HEK293 (cell line): ENCODE measurements around the gene APOB.

Source experiments
- CTCF ChIA-PET: fragments of 350-600 bp; formaldehyde crosslinking; extraction: SDS; loops from one replicate; lab custom pipeline; 2021; ENCODE audit warnings: antibody characterized with exemption; lab: Yijun Ruan, JAX
- POLR2A ChIA-PET: fragments of 300-600 bp; formaldehyde crosslinking; extraction: SDS; loops from one replicate; lab custom pipeline; 2020; ENCODE audit warnings: antibody characterized with exemption, inconsistent platforms; lab: Yijun Ruan, JAX
- H3K27ac ChIP-seq: fragments of 200-500 bp; sonication (Bioruptor generic); 2 replicates; pipeline ENCODE4 v1.5.1; 2014; ENCODE audit warnings: low read depth, low read length, control low read depth, inconsistent platforms; ENCODE audit errors: extremely low read depth
- H3K36me3 ChIP-seq, 2 experiments: fragments of 200-500 bp in 1 of 2; sonication (Bioruptor generic) in 1 of 2; 1 replicate in 1 of 2; 2 replicates in 1 of 2; pipeline ENCODE4 v1.5.1; 2014 to 2017; ENCODE audit warnings: inconsistent platforms in 2 of 2, low read length in 2 of 2; ENCODE audit not compliant: control insufficient read depth in 2 of 2, insufficient read depth in 1 of 2
- H3K4me1 ChIP-seq: fragments of 200-500 bp; sonication (Bioruptor generic); 2 replicates; pipeline ENCODE4 v1.5.1; 2014; ENCODE audit warnings: mild to moderate bottlenecking, low read length, inconsistent platforms; ENCODE audit not compliant: control insufficient read depth, insufficient read depth
- H3K4me3 ChIP-seq: 2 replicates; pipeline ENCODE4 v1.5.1; 2011; ENCODE audit warnings: low read depth, mild to moderate bottlenecking, control low read depth, low read length, moderate library complexity
- H3K9me3 ChIP-seq: fragments of 200-500 bp; sonication (Bioruptor generic); 2 replicates; pipeline ENCODE4 v1.5.1; 2014; ENCODE audit warnings: low read depth, low read length, inconsistent platforms; ENCODE audit not compliant: control insufficient read depth, insufficient read depth
- BCL11B ChIP-seq: fragments of 450-650 bp; formaldehyde crosslinking; IDR thresholded peaks from 2 replicates; pipeline ENCODE4 v1.5.1; 2016; ENCODE audit warnings: low read depth, missing biosample characterization, missing genetic modification characterization
- BCL6B ChIP-seq: fragments of 450-650 bp; formaldehyde crosslinking; IDR thresholded peaks from 2 replicates; pipeline ENCODE4 v1.5.1; 2017; ENCODE audit warnings: missing biosample characterization, missing genetic modification characterization
- HOXD13 ChIP-seq: sonication (generic); formaldehyde crosslinking; IDR thresholded peaks from 2 replicates; pipeline ENCODE4 v1.8.0; 2022; ENCODE audit warnings: missing genetic modification reagents, borderline replicate concordance
- IKZF3 ChIP-seq: fragments of 450-650 bp; IDR thresholded peaks from 2 replicates; pipeline ENCODE4 v1.5.0; 2018; ENCODE audit warnings: missing biosample characterization, mild to moderate bottlenecking, missing genetic modification characterization, moderate library complexity
- PRDM1 ChIP-seq: fragments of 450-650 bp; formaldehyde crosslinking; IDR thresholded peaks from 2 replicates; pipeline ENCODE4; 2016; ENCODE audit warnings: missing biosample characterization, missing genetic modification characterization
- TCF7L2 ChIP-seq: IDR thresholded peaks from 2 replicates; pipeline ENCODE4 v1.6.1; 2011; ENCODE audit warnings: low read depth, mild to moderate bottlenecking, inconsistent platforms, low read length, moderate library complexity, borderline replicate concordance
- YY1 ChIP-seq: fragments of 450-650 bp; formaldehyde crosslinking; IDR thresholded peaks from 2 replicates; pipeline ENCODE4 v1.5.1; 2018; ENCODE audit warnings: missing biosample characterization, missing genetic modification characterization
- ZFHX2 ChIP-seq: fragments of 450-650 bp; formaldehyde crosslinking; conservative IDR thresholded peaks from 2 replicates; pipeline ENCODE4 v1.5.1; 2016; ENCODE audit warnings: missing biosample characterization, missing genetic modification characterization
- ZNF140 ChIP-seq: fragments of 450-650 bp; formaldehyde crosslinking; IDR thresholded peaks from 2 replicates; pipeline ENCODE4 v1.5.1; 2016; ENCODE audit warnings: missing biosample characterization, missing genetic modification characterization
- ZNF157 ChIP-seq: fragments of 450-650 bp; formaldehyde crosslinking; IDR thresholded peaks from 2 replicates; pipeline ENCODE4 v1.5.1; 2016; ENCODE audit warnings: missing biosample characterization, missing genetic modification characterization
- ZNF174 ChIP-seq: fragments of 450-650 bp; formaldehyde crosslinking; IDR thresholded peaks from 2 replicates; pipeline ENCODE4 v1.5.0; 2017; ENCODE audit warnings: missing biosample characterization, mild to moderate bottlenecking, missing genetic modification characterization
- ZNF2 ChIP-seq: fragments of 450-650 bp; formaldehyde crosslinking; IDR thresholded peaks from 2 replicates; pipeline ENCODE4 v1.5.1; 2016; ENCODE audit warnings: missing biosample characterization, missing genetic modification characterization
- ZNF292 ChIP-seq: fragments of 450-650 bp; formaldehyde crosslinking; IDR thresholded peaks from 2 replicates; pipeline ENCODE4 v1.5.1; 2016; ENCODE audit warnings: low read depth, missing biosample characterization, missing genetic modification characterization, borderline replicate concordance
- ZNF416 ChIP-seq: fragments of 450-650 bp; formaldehyde crosslinking; IDR thresholded peaks from 2 replicates; pipeline ENCODE4 v1.5.1; 2016; ENCODE audit warnings: missing biosample characterization, missing genetic modification characterization
- ZNF423 ChIP-seq: fragments of 450-650 bp; formaldehyde crosslinking; IDR thresholded peaks from 2 replicates; pipeline ENCODE4 v1.5.1; 2016; ENCODE audit warnings: missing biosample characterization, missing genetic modification characterization
- ZNF433 ChIP-seq: fragments of 450-650 bp; formaldehyde crosslinking; IDR thresholded peaks from 2 replicates; pipeline ENCODE4 v1.5.1; 2016; ENCODE audit warnings: missing biosample characterization, missing genetic modification characterization, low read depth
- ZNF513 ChIP-seq: fragments of 450-650 bp; IDR thresholded peaks from 2 replicates; pipeline ENCODE4 v1.5.1; 2018; ENCODE audit warnings: missing biosample characterization, missing genetic modification characterization
- ZNF670 ChIP-seq: fragments of 450-650 bp; formaldehyde crosslinking; IDR thresholded peaks from 2 replicates; pipeline ENCODE4 v1.5.1; 2016; ENCODE audit warnings: missing biosample characterization, missing genetic modification characterization, low read depth
- ZNF701 ChIP-seq: fragments of 450-650 bp; formaldehyde crosslinking; IDR thresholded peaks from 2 replicates; pipeline ENCODE4 v1.5.1; 2016; ENCODE audit warnings: missing biosample characterization, missing genetic modification characterization
- ZNF704 ChIP-seq: fragments of 450-650 bp; formaldehyde crosslinking; IDR thresholded peaks from 2 replicates; pipeline ENCODE4 v1.5.1; 2016; ENCODE audit warnings: missing biosample characterization, missing genetic modification characterization
- TF ChIP-seq, protein P1 (sequence below): fragments of 450-650 bp; formaldehyde crosslinking; IDR thresholded peaks from 2 replicates; pipeline ENCODE4 v1.5.1; 2017; ENCODE audit warnings: missing biosample characterization, missing genetic modification characterization
- TF ChIP-seq, protein P2 (sequence below): fragments of 450-650 bp; formaldehyde crosslinking; optimal IDR thresholded peaks from 2 replicates; pipeline ENCODE3; 2016; ENCODE audit warnings: missing biosample characterization, mild to moderate bottlenecking, missing genetic modification characterization

APOB gene

DNA sequence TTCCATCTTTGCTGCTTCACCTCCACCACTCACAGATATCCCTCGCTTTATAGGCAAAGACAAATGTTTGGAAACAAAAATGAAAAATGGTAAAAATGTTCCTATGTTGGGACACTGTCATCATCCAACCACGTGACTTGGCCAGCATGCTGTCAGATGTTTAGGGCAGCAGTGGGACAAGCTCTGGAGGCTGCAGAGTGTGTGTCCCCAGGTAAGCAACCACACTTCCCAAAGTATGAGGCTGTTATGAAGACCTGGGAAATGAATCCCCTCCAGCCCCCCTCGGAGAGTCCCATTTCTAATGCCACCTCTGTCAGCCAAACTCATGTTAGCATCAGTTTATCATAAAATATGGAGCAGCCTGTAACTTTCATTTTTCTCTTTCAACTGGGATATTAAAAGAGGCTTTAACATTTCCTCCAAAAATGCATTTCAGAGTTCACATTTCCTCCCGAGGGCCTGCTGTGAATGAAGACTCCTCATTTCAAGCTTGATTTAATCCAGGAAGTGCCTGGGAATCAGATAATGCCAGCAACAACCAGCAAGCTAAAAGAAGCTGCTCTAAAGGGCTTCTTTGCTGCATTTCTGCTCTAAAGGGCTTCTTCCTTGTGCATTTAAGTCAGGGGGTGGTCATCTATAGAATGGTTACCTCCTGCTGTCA lies 66.2 kb downstream of the APOB start:
- CTCF ChIA-PET: interaction anchor here (0.9 to 2.0 kb wide), 3 partner anchors 15 to 317 kb away, joined by 4 to 9 read pairs (median 4); no protein-coding TSS in a partner anchor

GRCh38 chr2:20976527-20976926 lies 67.3 kb downstream of the APOB start:
- Histone ChIP-seq H3K9me3 (no peaks in the 10 kb centered on the region), H3K4me3 (no peak overlapping the region), H3K4me1 (no peaks in the 10 kb centered on the region), H3K27ac (no peak overlapping the region), H3K36me3 (no peaks in the 10 kb centered on the region)
- ChIA-PET CTCF (interaction anchor here (1.2 kb wide), 1 partner anchor 14 kb away, joined by 9 read pairs; no protein-coding TSS in a partner anchor), POLR2A (no interaction called here)
- no peak for TF ChIP-seq ZNF670 (tag by site-specific recombination)
- no peak for TF ChIP-seq BCL6B (tag by site-specific recombination)
- TF ChIP-seq PRDM1 (tag by site-specific recombination): no peak
- no peak for TF ChIP-seq IKZF3 (tag by site-specific recombination)
- no peak for TF ChIP-seq ZFHX2
- TF ChIP-seq ZNF140 (tag by site-specific recombination): no peak
- TF ChIP-seq BCL11B (tag by site-specific recombination): no peak
- TF ChIP-seq ZNF433 (tag by site-specific recombination): no peak
- TF ChIP-seq TCF7L2: no peak
- TF ChIP-seq HOXD13: no peak
- TF ChIP-seq, protein P1, sequence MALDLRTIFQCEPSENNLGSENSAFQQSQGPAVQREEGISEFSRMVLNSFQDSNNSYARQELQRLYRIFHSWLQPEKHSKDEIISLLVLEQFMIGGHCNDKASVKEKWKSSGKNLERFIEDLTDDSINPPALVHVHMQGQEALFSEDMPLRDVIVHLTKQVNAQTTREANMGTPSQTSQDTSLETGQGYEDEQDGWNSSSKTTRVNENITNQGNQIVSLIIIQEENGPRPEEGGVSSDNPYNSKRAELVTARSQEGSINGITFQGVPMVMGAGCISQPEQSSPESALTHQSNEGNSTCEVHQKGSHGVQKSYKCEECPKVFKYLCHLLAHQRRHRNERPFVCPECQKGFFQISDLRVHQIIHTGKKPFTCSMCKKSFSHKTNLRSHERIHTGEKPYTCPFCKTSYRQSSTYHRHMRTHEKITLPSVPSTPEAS (tag by site-specific recombination): no peak
- TF ChIP-seq ZNF2 (tag by site-specific recombination): no peak
- TF ChIP-seq ZNF292: no peak
- TF ChIP-seq ZNF423: no peak

More for the DNA sequence above, 66.2 kb downstream of the APOB start:
- TF ChIP-seq YY1 (tag by site-specific recombination) (no peak), ZNF174 (no peak), ZNF701 (no peak), ZNF416 (tag by site-specific recombination) (no peak), ZNF157 (no peak), ZNF513 (no peak), ZNF704 (no peak)
- TF ChIP-seq, protein P2, sequence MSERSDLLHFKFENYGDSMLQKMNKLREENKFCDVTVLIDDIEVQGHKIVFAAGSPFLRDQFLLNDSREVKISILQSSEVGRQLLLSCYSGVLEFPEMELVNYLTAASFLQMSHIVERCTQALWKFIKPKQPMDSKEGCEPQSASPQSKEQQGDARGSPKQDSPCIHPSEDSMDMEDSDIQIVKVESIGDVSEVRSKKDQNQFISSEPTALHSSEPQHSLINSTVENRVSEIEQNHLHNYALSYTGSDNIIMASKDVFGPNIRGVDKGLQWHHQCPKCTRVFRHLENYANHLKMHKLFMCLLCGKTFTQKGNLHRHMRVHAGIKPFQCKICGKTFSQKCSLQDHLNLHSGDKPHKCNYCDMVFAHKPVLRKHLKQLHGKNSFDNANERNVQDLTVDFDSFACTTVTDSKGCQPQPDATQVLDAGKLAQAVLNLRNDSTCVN (tag by site-specific recombination): no peak
- TF ChIP-seq, all 188 proteins: peak for 0
- POLR2A ChIA-PET: no interaction called here
- Histone ChIP-seq H3K36me3 (no peaks in the 10 kb centered on the region), H3K4me3 (no peak overlapping the region), H3K4me1 (no peaks in the 10 kb centered on the region), H3K9me3 (no peaks in the 10 kb centered on the region), H3K27ac (no peak overlapping the region)
